Activated T-helper 2 cell treated with anti-CD3 and anti-CD28 coated beads, Interferon-gamma antibody, Interleukin-2, Interleukin-4, amounts not matched to agents 10 μg/mL and 5 μg/mL and 100 μg/mL, durations not matched to agents 14 hours and 24 hours and 36 hours (primary cell): ENCODE results near the gene CAMTA1. TPM values are rescaled to one million over a fixed set of nuclear protein-coding genes. Genes with fewer than 3 reads are reported as not detected.

Experiments
- DNase-seq: peaks from one replicate; pipeline ENCODE4 v3.0.0; 2021; ENCODE audit warnings: low spot score
- H3K27ac Mint-ChIP-seq: one replicate; pipeline ENCODE4 v1.8.0; 2021; ENCODE audit warnings: mixed read lengths
- H3K27me3 Mint-ChIP-seq: one replicate; pipeline ENCODE4 v1.8.0; 2021; ENCODE audit warnings: low read depth, mixed read lengths
- H3K36me3 Mint-ChIP-seq: one replicate; pipeline ENCODE4 v1.8.0; 2021; ENCODE audit warnings: low read depth, mixed read lengths
- H3K4me1 Mint-ChIP-seq: one replicate; pipeline ENCODE4 v1.8.0; 2021; ENCODE audit warnings: low read depth, mixed read lengths
- H3K4me3 Mint-ChIP-seq: one replicate; pipeline ENCODE4 v1.8.0; 2021; ENCODE audit warnings: low read depth, mild to moderate bottlenecking, moderate library complexity, mixed read lengths
- H3K9me3 Mint-ChIP-seq: one replicate; pipeline ENCODE4 v1.8.0; 2021; ENCODE audit warnings: mixed read lengths
- intact Hi-C: fragments of 100-400 bp; cut with micrococcal nuclease; formaldehyde crosslinking; loops from one replicate; pipeline ENCODE4 v1.15.1; 2023
- total RNA-seq: library from RNA; stranded (reverse); gene quantifications from 2 replicates; pipeline ENCODE4 v1.2.3, GENCODE V29; 2022

CAMTA1 gene
- total RNA-seq, 1 donor from 2014 or later: 62.9 TPM

- Mint-ChIP-seq H3K27ac (no peak overlapping the region), H3K9me3 (no peaks in the 10 kb centered on the region), H3K4me3 (no peak overlapping the region), H3K27me3 (no peaks in the 10 kb centered on the region), H3K36me3 (no peaks in the 10 kb centered on the region), H3K4me1 (no peaks in the 10 kb centered on the region)
- DNase-seq: no peak
- intact Hi-C loops: no loop called here
These were observed 670.8 kb downstream of the CAMTA1 start for GRCh38 chr1:7455796-7456721.

- no peak overlapping the region for H3K27ac Mint-ChIP-seq
- DNase-seq: no peak
- intact Hi-C loops: no loop called here
These were observed 671.4 kb downstream of the CAMTA1 start for GRCh38 chr1:7456722-7457082.

GRCh38 chr1:7457811-7458210 is 672.6 kb downstream of the CAMTA1 start:
- H3K4me1 Mint-ChIP-seq: no peaks in the 10 kb centered on the region
- DNase-seq: no peak
- no peaks in the 10 kb centered on the region for H3K36me3 Mint-ChIP-seq
- no peak overlapping the region for H3K27ac Mint-ChIP-seq
- no peaks in the 10 kb centered on the region for H3K9me3 Mint-ChIP-seq
- H3K4me3 Mint-ChIP-seq: no peak overlapping the region
- intact Hi-C loops: no loop called here
- no peaks in the 10 kb centered on the region for H3K27me3 Mint-ChIP-seq

More at GRCh38 chr1:7456722-7457082, 671.4 kb downstream of the CAMTA1 start:
- Mint-ChIP-seq H3K36me3 (no peaks in the 10 kb centered on the region), H3K9me3 (no peaks in the 10 kb centered on the region), H3K4me1 (no peaks in the 10 kb centered on the region), H3K27me3 (no peaks in the 10 kb centered on the region), H3K4me3 (no peak overlapping the region)

DNA sequence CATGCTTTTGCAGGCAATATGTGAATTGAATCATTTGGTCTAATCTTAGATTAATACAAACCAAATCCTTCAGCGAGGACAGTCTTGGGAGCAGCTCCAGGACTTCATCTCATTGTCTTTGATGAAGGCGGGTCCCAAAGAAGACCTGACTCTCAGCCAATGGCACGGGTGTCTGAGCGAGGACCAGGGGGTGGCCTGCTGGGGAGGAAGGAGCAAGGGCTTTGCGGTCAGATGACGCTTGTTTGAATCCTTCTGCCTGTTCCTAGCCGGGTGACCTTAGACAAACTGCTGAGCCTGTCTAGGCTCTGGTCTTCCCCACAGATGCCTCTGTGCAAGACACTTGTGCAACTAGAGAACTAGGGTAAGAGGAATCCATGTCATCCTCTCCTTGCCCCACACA is 673.7 kb downstream of the CAMTA1 start:
- intact Hi-C loops: no loop called here
- H3K27me3 Mint-ChIP-seq: no peaks in the 10 kb centered on the region

GRCh38 chr1:7459914-7460313 is 674.7 kb downstream of the CAMTA1 start:
- Mint-ChIP-seq H3K4me1 (no peaks in the 10 kb centered on the region), H3K4me3 (no peak overlapping the region), H3K27me3 (no peaks in the 10 kb centered on the region), H3K9me3 (no peaks in the 10 kb centered on the region), H3K36me3 (no peaks in the 10 kb centered on the region), H3K27ac (no peak overlapping the region)
- intact Hi-C loops: no loop called here
- no peak for DNase-seq

More for the DNA sequence above, 673.7 kb downstream of the CAMTA1 start:
- H3K4me3 Mint-ChIP-seq: no peak overlapping the region
- no peaks in the 10 kb centered on the region for H3K36me3 Mint-ChIP-seq
- H3K9me3 Mint-ChIP-seq: no peaks in the 10 kb centered on the region
- H3K4me1 Mint-ChIP-seq: no peaks in the 10 kb centered on the region
- DNase-seq: no peak
- H3K27ac Mint-ChIP-seq: no peak overlapping the region

DNA sequence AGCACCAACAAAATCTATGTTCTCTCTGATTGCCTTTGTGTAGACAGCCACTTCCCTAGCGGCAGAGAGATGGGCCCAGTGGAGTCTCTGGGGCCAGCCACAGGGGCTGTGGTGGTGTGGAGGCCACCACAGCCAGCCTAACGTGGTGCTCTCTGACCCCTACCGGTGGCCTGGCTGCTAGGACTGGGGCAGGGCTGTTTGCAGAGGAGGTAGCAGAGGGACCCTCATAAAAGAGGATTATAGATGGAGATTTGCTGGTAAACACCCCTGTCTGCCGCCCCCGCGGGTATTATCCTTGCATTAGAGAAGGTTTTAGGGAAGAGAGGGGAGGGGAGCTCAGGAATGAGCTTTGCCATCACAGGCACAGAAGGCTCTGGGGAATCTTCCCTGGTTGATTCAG is 675.6 kb downstream of the CAMTA1 start:
- Mint-ChIP-seq H3K9me3 (no peaks in the 10 kb centered on the region), H3K36me3 (no peaks in the 10 kb centered on the region), H3K4me3 (no peak overlapping the region), H3K27ac (no peak overlapping the region), H3K27me3 (no peaks in the 10 kb centered on the region), H3K4me1 (no peaks in the 10 kb centered on the region)
- intact Hi-C loops: no loop called here
- DNase-seq: no peak

- DNase-seq: no peak
- Mint-ChIP-seq H3K36me3 (no peaks in the 10 kb centered on the region), H3K27me3 (no peaks in the 10 kb centered on the region), H3K27ac (no peak overlapping the region), H3K4me3 (no peak overlapping the region), H3K4me1 (no peaks in the 10 kb centered on the region), H3K9me3 (no peaks in the 10 kb centered on the region)
- intact Hi-C loops: no loop called here
These were observed 677.4 kb downstream of the CAMTA1 start for GRCh38 chr1:7462617-7463016.

GRCh38 chr1:7463526-7463925 is 678.3 kb downstream of the CAMTA1 start:
- Mint-ChIP-seq H3K27me3 (no peaks in the 10 kb centered on the region), H3K4me1 (no peaks in the 10 kb centered on the region), H3K9me3 (no peaks in the 10 kb centered on the region), H3K36me3 (no peaks in the 10 kb centered on the region), H3K4me3 (no peak overlapping the region), H3K27ac (no peak overlapping the region)
- intact Hi-C loops: no loop called here
- DNase-seq: no peak

GRCh38 chr1:7464736-7465135 is 679.5 kb downstream of the CAMTA1 start:
- H3K4me3 Mint-ChIP-seq: no peak overlapping the region
- intact Hi-C loops: no loop called here
- no peak for DNase-seq
- H3K27me3 Mint-ChIP-seq: no peaks in the 10 kb centered on the region
- H3K36me3 Mint-ChIP-seq: no peaks in the 10 kb centered on the region
- no peak overlapping the region for H3K27ac Mint-ChIP-seq
- no peaks in the 10 kb centered on the region for H3K4me1 Mint-ChIP-seq
- H3K9me3 Mint-ChIP-seq: no peaks in the 10 kb centered on the region

GRCh38 chr1:7467476-7468175 is 682.4 kb downstream of the CAMTA1 start:
- H3K4me3 Mint-ChIP-seq: no peak overlapping the region
- no peak overlapping the region for H3K27ac Mint-ChIP-seq
- H3K9me3 Mint-ChIP-seq: no peaks in the 10 kb centered on the region
- DNase-seq: no peak
- intact Hi-C loops: no loop called here
- no peaks in the 10 kb centered on the region for H3K36me3 Mint-ChIP-seq
- no peaks in the 10 kb centered on the region for H3K27me3 Mint-ChIP-seq
- no peaks in the 10 kb centered on the region for H3K4me1 Mint-ChIP-seq

DNA sequence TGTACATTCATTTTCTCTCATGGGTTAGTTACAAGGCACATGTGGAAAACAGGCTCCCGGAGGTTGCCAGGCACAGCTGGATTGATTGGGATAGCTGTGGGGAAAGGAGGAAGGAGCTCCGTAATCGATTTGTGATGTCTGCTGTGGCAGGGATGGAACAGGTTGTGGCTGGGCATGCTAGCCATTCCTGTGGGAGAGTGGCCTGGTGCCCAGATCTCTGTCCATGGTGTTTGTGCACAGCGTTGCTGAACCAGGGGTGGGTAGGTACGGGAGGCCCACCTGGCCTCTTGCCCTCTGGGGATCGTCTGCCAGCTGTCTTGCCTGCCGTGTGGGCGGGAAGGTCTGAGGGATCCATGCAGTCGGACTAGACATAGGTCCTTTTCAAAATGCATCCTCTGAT is 683.0 kb downstream of the CAMTA1 start:
- no peak for DNase-seq
- Mint-ChIP-seq H3K27ac (no peak overlapping the region), H3K9me3 (no peaks in the 10 kb centered on the region), H3K27me3 (no peaks in the 10 kb centered on the region), H3K4me3 (no peak overlapping the region), H3K4me1 (no peaks in the 10 kb centered on the region), H3K36me3 (no peaks in the 10 kb centered on the region)
- intact Hi-C loops: no loop called here

GRCh38 chr1:7469255-7469938 is 684.1 kb downstream of the CAMTA1 start:
- Mint-ChIP-seq H3K4me1 (no peaks in the 10 kb centered on the region), H3K36me3 (no peaks in the 10 kb centered on the region), H3K27ac (no peak overlapping the region), H3K9me3 (no peaks in the 10 kb centered on the region), H3K27me3 (no peaks in the 10 kb centered on the region), H3K4me3 (no peak overlapping the region)
- no peak for DNase-seq
- intact Hi-C loops: no loop called here
